Naive thymus-derived CD4-positive, alpha-beta T cell (primary cell): ENCODE measurements around the gene BCR. TPM values are rescaled to one million over a fixed set of nuclear protein-coding genes. Genes with fewer than 3 reads are reported as not detected.

Experiments
- ATAC-seq: fragments of 150-1000 bp; cut with Tn5 transposase; 2 replicates; pipeline ENCODE4 v1.10.0; 2021; ENCODE audit warnings: mild to moderate bottlenecking, moderate library complexity
- CTCF ChIA-PET: fragments of 350-600 bp; sonication (Branson Sonifier 250); formaldehyde crosslinking; loops from one replicate; lab custom pipeline; 2021; ENCODE audit warnings: antibody characterized with exemption; lab: Charles Lee
- POLR2A ChIA-PET: fragments of 350-600 bp; sonication (Branson Sonifier 250); formaldehyde crosslinking; loops from one replicate; lab custom pipeline; 2021; ENCODE audit warnings: antibody characterized with exemption, inconsistent platforms; lab: Charles Lee
- DNase-seq, 9 donors: peaks; one replicate each; pipeline versions ENCODE4 v3.0.0 to v3.0.0-alpha.2; 2020 to 2022; ENCODE audit warnings: mixed read lengths in 1 of 9
- H3K27ac ChIP-seq: one replicate; pipeline ENCODE4 v1.7.0; 2013; ENCODE audit warnings: mild to moderate bottlenecking, low read depth, low read length, moderate library complexity
- H3K27me3 ChIP-seq, 2 donors: one replicate each; pipeline ENCODE4 v1.7.0; 2013; ENCODE audit warnings: low read length in 2 of 2, mild to moderate bottlenecking in 2 of 2, moderate library complexity in 2 of 2; ENCODE audit not compliant: control insufficient read depth in 2 of 2, insufficient read depth in 2 of 2
- H3K36me3 ChIP-seq, 3 experiments: 1 replicate in 2 of 3; 2 replicates in 1 of 3; pipeline ENCODE4 v1.7.0; 2013; ENCODE audit warnings: low read length in 3 of 3, mild to moderate bottlenecking in 3 of 3, moderate library complexity in 1 of 3; ENCODE audit not compliant: insufficient read depth in 3 of 3, control insufficient read depth in 2 of 3
- H3K4me1 ChIP-seq, 2 donors: one replicate each; pipeline ENCODE4 v1.7.0; 2013; ENCODE audit warnings: low read length in 2 of 2, mild to moderate bottlenecking in 2 of 2, moderate library complexity in 1 of 2; ENCODE audit not compliant: control insufficient read depth in 2 of 2, insufficient read depth in 2 of 2
- H3K4me3 ChIP-seq: 2 replicates; pipeline ENCODE4 v1.7.0; 2013; ENCODE audit warnings: mild to moderate bottlenecking, low read length
- H3K9me3 ChIP-seq, 3 experiments: 1 replicate in 2 of 3; 2 replicates in 1 of 3; pipeline ENCODE4 v1.7.0; 2013; ENCODE audit warnings: low read length in 3 of 3; ENCODE audit not compliant: control insufficient read depth in 2 of 3
- H3K27ac Mint-ChIP-seq, 9 donors: one replicate each; pipeline ENCODE4 v1.8.0; 2020 to 2022; ENCODE audit warnings: mixed read lengths in 9 of 9, mild to moderate bottlenecking in 8 of 9, moderate library complexity in 5 of 9, inconsistent platforms in 2 of 9
- H3K27me3 Mint-ChIP-seq, 5 donors: one replicate each; pipeline ENCODE4 v1.8.0; 2021 to 2022; ENCODE audit warnings: mixed read lengths in 5 of 5, mild to moderate bottlenecking in 1 of 5
- H3K36me3 Mint-ChIP-seq, 5 donors: one replicate each; pipeline ENCODE4 v1.8.0; 2020 to 2022; ENCODE audit warnings: mixed read lengths in 5 of 5, mild to moderate bottlenecking in 3 of 5, inconsistent platforms in 1 of 5
- H3K4me1 Mint-ChIP-seq, 7 donors: one replicate each; pipeline ENCODE4 v1.8.0; 2020 to 2022; ENCODE audit warnings: mixed read lengths in 7 of 7, mild to moderate bottlenecking in 3 of 7, inconsistent platforms in 1 of 7
- H3K4me3 Mint-ChIP-seq, 10 donors: one replicate each; pipeline ENCODE4 v1.8.0; 2020 to 2022; ENCODE audit warnings: mild to moderate bottlenecking in 10 of 10, mixed read lengths in 10 of 10, moderate library complexity in 6 of 10, inconsistent platforms in 2 of 10
- H3K9me3 Mint-ChIP-seq, 11 donors: one replicate each; pipeline ENCODE4 v1.8.0; 2020 to 2022; ENCODE audit warnings: mixed read lengths in 11 of 11, mild to moderate bottlenecking in 4 of 11, inconsistent platforms in 1 of 11, moderate library complexity in 1 of 11
- intact Hi-C, 2 donors: fragments of 100-400 bp; cut with micrococcal nuclease; formaldehyde crosslinking; loops; one replicate each; pipeline ENCODE4 v1.15.1; 2023
- polyA plus RNA-seq, 2 donors: library from polyadenylated mRNA; unstranded; fragments of 300-500 nt; fragmentation: Illumina TruSeq; gene quantifications; one replicate each; pipeline ENCODE4 v1.2.3, GENCODE V29; 2021
- total RNA-seq, 6 experiments: library from RNA in 5 of 6; stranded (reverse) in 5 of 6; gene quantifications; 1 replicate in 5 of 6; 2 replicates in 1 of 6; pipeline ENCODE4 v1.2.3 and lab custom pipeline; 2021 to 2026

Gene BCR
- total and polyA plus RNA-seq, 7 experiments from 2014 or later: 6.1 to 103 (median 83.8) TPM

GRCh38 chr22:23242473-23243001 is 62.2 kb downstream of the BCR start:
- H3K4me3 Mint-ChIP-seq: peak overlapping the region; percentile 66 to 84 (median 78)
- no peaks in the 10 kb centered on the region for H3K27me3 Mint-ChIP-seq
- H3K4me3 ChIP-seq: peak overlapping the region; percentile 44
- DNase-seq: no peak
- no peaks in the 10 kb centered on the region for H3K27me3 ChIP-seq
- peaks cover 50 to 69% of the 10 kb centered on the region in 2 donors for H3K4me1 ChIP-seq
- ChIA-PET POLR2A (interaction anchor here (1.0 to 2.8 kb wide), 6 partner anchors 12 to 62 kb away, joined by 4 to 16 read pairs (median 8); partner anchors contain the start of gene BCR), CTCF (interaction anchor here (0.6 to 1.9 kb wide), 10 partner anchors 8 to 283 kb away, joined by 3 to 5 read pairs (median 4); partner anchors contain the start of gene BCR)
- peaks cover 0 to 5% (median 0%) of the 10 kb centered on the region in 11 donors for H3K9me3 Mint-ChIP-seq
- H3K4me1 Mint-ChIP-seq: peaks cover 61 to 99% (median 91%) of the 10 kb centered on the region in 7 donors
- H3K36me3 Mint-ChIP-seq: peaks cover 0 to 19% (median 4%) of the 10 kb centered on the region in 5 donors
- H3K27ac ChIP-seq: peak overlapping the region; percentile 84
- H3K9me3 ChIP-seq: no peaks in the 10 kb centered on the region
- ATAC-seq: no peak
- H3K27ac Mint-ChIP-seq: peak overlapping the region; percentile 88 to 99 (median 94)
- H3K36me3 ChIP-seq: no peaks in the 10 kb centered on the region
- intact Hi-C loops: loop anchor here (1.0 to 10.0 kb wide), 9 partner anchors 16 to 418 kb away; partner anchors contain the start of gene BCR (in 1 of the 2)

- peak overlapping the region; percentile 84 for H3K27ac ChIP-seq
- peaks cover 0 to 18% (median 4%) of the 10 kb centered on the region in 5 donors for H3K36me3 Mint-ChIP-seq
- H3K4me1 ChIP-seq: peaks cover 50 to 71% of the 10 kb centered on the region in 2 donors
- no peaks in the 10 kb centered on the region for H3K9me3 ChIP-seq
- H3K4me3 Mint-ChIP-seq: peak overlapping the region; percentile 66 to 84 (median 78)
- ChIA-PET POLR2A (interaction anchor here (1.0 to 2.8 kb wide), 6 partner anchors 14 to 63 kb away, joined by 4 to 16 read pairs (median 8); partner anchors contain the start of gene BCR), CTCF (interaction anchor here (1.0 to 1.9 kb wide), 8 partner anchors 8 to 63 kb away, joined by 3 to 6 read pairs (median 4); partner anchors contain the start of gene BCR)
- no peaks in the 10 kb centered on the region for H3K36me3 ChIP-seq
- DNase-seq: peak in 8 of 9 donors; percentile 67 to 82 (median 76)
- peaks cover 61 to 99% (median 91%) of the 10 kb centered on the region in 7 donors for H3K4me1 Mint-ChIP-seq
- peaks cover 0 to 5% (median 0%) of the 10 kb centered on the region in 11 donors for H3K9me3 Mint-ChIP-seq
- peak overlapping the region; percentile 88 to 99 (median 94) for H3K27ac Mint-ChIP-seq
- peak; percentile 95 for ATAC-seq
- H3K27me3 Mint-ChIP-seq: no peaks in the 10 kb centered on the region
- intact Hi-C loops: loop anchor here (1.0 to 10.0 kb wide), 9 partner anchors 17 to 418 kb away; partner anchors contain the start of gene BCR (in 1 of the 2)
- H3K4me3 ChIP-seq: peak overlapping the region; percentile 44
- no peaks in the 10 kb centered on the region for H3K27me3 ChIP-seq
These were observed 62.8 kb downstream of the BCR start for GRCh38 chr22:23243006-23243573.

- intact Hi-C loops: loop anchor here (1.0 to 10.0 kb wide), 9 partner anchors 18 to 419 kb away; partner anchors contain the start of gene BCR (in 1 of the 2)
- Mint-ChIP-seq H3K4me1 (peaks cover 61 to 98% (median 89%) of the 10 kb centered on the region in 7 donors), H3K4me3 (peak overlapping the region in 9 of 10 donors; percentile 66 to 84 (median 77)), H3K36me3 (peaks cover 0 to 14% (median 4%) of the 10 kb centered on the region in 5 donors), H3K9me3 (peaks cover 0 to 5% (median 0%) of the 10 kb centered on the region in 11 donors), H3K27me3 (no peaks in the 10 kb centered on the region), H3K27ac (peak overlapping the region; percentile 88 to 99 (median 92))
- ChIA-PET CTCF (interaction anchor here (1.0 to 1.9 kb wide), 8 partner anchors 9 to 64 kb away, joined by 3 to 6 read pairs (median 4); partner anchors contain the start of gene BCR), POLR2A (interaction anchor here (1.0 to 2.8 kb wide), 5 partner anchors 15 to 64 kb away, joined by 4 to 16 read pairs (median 5); partner anchors contain the start of gene BCR)
- Histone ChIP-seq H3K27me3 (no peaks in the 10 kb centered on the region), H3K4me1 (peaks cover 55 to 75% of the 10 kb centered on the region in 2 donors), H3K9me3 (no peaks in the 10 kb centered on the region), H3K27ac (peak overlapping the region; percentile 84), H3K36me3 (no peaks in the 10 kb centered on the region), H3K4me3 (no peak overlapping the region)
- ATAC-seq (no peak), DNase-seq (no peak)
These were observed 63.8 kb downstream of the BCR start for GRCh38 chr22:23243859-23244689.

GRCh38 chr22:23244690-23245044 is 64.4 kb downstream of the BCR start:
- no peak for DNase-seq
- no peak for ATAC-seq
- Mint-ChIP-seq H3K36me3 (peaks cover 0 to 10% (median 4%) of the 10 kb centered on the region in 5 donors), H3K4me3 (peak overlapping the region in 5 of 10 donors; percentile 47 to 82 (median 66)), H3K4me1 (peaks cover 60 to 97% (median 87%) of the 10 kb centered on the region in 7 donors), H3K27me3 (no peaks in the 10 kb centered on the region), H3K27ac (peak overlapping the region in 8 of 9 donors; percentile 68 to 99 (median 92)), H3K9me3 (peaks cover 0 to 2% (median 0%) of the 10 kb centered on the region in 11 donors)
- H3K36me3 ChIP-seq: no peaks in the 10 kb centered on the region
- peaks cover 55 to 78% of the 10 kb centered on the region in 2 donors for H3K4me1 ChIP-seq
- H3K27ac ChIP-seq: peak overlapping the region; percentile 84
- H3K4me3 ChIP-seq: no peak overlapping the region
- intact Hi-C loops: loop anchor here (5.0 to 10.0 kb wide), 2 partner anchors 38 to 420 kb away; no protein-coding TSS in a partner anchor
- H3K27me3 ChIP-seq: no peaks in the 10 kb centered on the region
- ChIA-PET CTCF (no interaction called here), POLR2A (no interaction called here)
- no peaks in the 10 kb centered on the region for H3K9me3 ChIP-seq

GRCh38 chr22:23245045-23245798 is 64.9 kb downstream of the BCR start:
- H3K27ac Mint-ChIP-seq: peak overlapping the region in 8 of 9 donors; percentile 4 to 89 (median 84)
- intact Hi-C loops: loop anchor here in 1 of 2 donors (10.0 kb wide), 1 partner anchor 420 kb away; no protein-coding TSS in a partner anchor

More at GRCh38 chr22:23245045-23245798, 64.9 kb downstream of the BCR start:
- no peaks in the 10 kb centered on the region for H3K27me3 ChIP-seq
- no peak overlapping the region for H3K4me3 ChIP-seq
- H3K4me1 Mint-ChIP-seq: peaks cover 62 to 97% (median 87%) of the 10 kb centered on the region in 7 donors
- DNase-seq: no peak
- H3K4me3 Mint-ChIP-seq: peak overlapping the region in 3 of 10 donors; percentile 45 to 56 (median 52)
- no peaks in the 10 kb centered on the region for H3K27me3 Mint-ChIP-seq
- ChIA-PET POLR2A (no interaction called here), CTCF (no interaction called here)
- H3K36me3 ChIP-seq: no peaks in the 10 kb centered on the region
- peaks cover 56 to 81% of the 10 kb centered on the region in 2 donors for H3K4me1 ChIP-seq
- H3K9me3 Mint-ChIP-seq: no peaks in the 10 kb centered on the region
- ATAC-seq: no peak
- H3K27ac ChIP-seq: peak overlapping the region; percentile 84
- no peaks in the 10 kb centered on the region for H3K9me3 ChIP-seq
- peaks cover 0 to 10% (median 4%) of the 10 kb centered on the region in 5 donors for H3K36me3 Mint-ChIP-seq
